Daoy (cell line): ENCODE data around the gene GALNT12. TPM values are rescaled to one million over a fixed set of nuclear protein-coding genes. Genes with fewer than 3 reads are reported as not detected.

Source experiments
- DNase-seq: peaks from one replicate; pipeline ENCODE4 v3.0.0-alpha.2; 2015; ENCODE audit warnings: low read depth
- total RNA-seq: library from RNA; depleted of rRNA; stranded (reverse); fragments of >200 nt; shearing (Covaris generic); gene quantifications from 2 replicates; pipeline ENCODE4 v1.2.3, GENCODE V29; 2014

The GALNT12 gene
- total RNA-seq, 1 experiment from 2014 or later = 5.3 TPM

DNA sequence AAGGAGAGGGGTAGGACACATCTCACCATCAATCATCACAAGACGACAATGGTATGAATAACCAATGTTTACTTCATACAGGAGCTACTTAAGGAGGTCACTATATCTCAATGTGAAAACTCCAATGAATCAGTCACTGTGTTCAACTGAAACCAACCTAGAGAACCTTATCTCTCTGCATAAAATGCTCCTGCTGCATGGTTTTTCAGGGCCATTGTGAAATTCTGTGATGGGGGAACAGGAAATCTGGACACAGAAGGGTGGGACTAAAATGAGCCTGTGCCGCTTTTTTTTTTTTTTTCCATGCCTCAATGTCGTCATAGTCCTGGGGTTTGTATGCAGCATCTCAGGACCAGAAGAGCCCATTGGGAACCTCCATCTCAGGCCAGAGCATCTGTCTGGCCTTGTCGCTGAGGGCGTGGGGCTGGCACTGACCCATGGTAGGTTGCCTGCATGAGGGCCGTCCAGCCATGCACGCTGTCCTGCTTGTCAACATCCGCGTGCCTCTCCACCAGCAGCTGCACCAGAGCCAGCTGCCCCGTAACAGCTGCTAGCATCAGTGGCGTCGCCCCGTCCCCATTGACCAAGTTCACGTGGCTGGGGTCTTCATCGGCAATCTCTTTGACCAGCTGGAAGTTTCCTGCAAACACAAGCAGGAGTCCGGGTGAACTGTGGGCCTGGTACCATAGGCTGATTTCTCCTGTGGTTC, 23.8 kb upstream of the GALNT12 start:
- DNase-seq = no peak

DNA sequence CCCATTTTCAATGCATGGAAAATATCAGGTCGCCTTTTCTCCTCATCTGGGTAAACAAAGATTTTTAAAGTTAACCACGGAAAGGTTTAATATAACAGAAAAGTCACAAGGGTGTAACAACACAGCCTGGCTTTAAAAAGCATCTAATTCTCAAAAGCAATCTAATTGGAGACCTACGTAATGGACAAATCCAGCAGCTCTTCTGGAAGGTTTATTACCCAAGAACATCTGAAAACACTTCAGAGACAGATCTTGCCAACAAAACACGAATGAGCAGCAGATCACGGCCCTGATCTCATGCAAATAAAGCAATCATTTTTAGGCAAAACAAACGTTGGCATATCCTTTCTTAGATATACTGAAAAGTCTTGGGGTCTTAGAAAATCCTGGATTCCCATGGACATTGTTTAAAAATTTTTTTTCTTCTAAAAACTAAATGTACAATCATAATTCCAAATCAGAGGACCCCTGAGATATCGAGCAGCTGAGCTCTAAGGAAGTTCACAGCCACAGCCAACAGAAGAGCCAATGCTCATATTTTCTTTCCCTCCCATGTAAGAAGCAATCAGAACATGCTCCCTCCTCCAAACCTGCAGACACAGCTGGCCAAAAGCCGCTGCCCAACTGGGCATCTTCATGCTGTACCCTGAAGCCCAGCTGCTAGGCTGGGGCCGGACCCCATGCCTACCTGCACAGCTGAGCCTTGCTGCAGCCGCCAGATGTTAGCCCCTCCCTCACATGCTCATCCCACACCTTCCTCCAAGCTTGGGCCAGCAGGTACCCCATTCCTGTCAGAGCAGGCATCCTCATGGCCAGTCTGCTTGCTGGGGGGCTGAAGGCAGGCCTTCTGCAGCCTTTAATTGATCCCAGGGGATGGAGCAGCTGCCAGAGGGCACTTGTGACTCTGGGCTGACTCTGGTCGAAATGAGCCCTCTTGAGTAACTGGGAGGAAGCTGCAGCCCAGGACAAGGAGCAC, 22.4 kb upstream of the GALNT12 start:
- no peak for DNase-seq

DNA sequence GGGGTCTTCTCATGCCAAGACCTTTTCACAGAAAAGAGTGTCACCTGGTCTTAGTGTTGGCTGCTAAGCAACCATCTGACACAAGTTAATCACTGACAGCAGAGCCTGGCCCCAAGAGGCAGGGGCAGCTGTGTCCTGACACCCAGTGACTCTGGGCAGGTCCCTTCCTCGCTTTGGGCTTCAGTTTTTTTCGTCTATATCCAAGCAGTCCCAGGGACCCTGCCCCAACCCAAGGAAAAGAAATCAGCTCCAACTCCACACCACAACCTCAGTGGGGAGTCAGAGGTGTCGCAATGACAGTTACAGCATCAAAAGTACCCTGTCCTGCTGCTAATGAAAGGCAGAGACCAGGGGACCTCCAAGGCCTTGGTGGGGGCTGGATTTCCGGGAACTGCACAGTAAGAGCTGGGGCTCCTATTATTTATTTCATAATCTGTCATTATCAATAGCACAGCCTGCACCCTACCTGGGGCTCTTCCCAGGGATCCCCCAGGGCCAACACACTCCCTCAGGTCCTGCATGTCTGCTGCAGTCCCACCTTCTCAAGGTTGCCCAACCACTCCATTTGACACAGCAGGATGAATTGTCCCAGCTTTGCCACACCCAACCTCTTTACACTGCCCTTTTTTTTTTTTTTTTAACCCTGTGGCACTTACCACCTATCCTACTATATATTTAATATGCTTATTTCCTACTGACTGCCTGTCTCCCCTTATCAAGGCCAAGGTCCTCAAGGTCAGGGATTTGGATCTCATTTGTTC, 20.5 kb upstream of the GALNT12 start:
- DNase-seq = no peak

DNA sequence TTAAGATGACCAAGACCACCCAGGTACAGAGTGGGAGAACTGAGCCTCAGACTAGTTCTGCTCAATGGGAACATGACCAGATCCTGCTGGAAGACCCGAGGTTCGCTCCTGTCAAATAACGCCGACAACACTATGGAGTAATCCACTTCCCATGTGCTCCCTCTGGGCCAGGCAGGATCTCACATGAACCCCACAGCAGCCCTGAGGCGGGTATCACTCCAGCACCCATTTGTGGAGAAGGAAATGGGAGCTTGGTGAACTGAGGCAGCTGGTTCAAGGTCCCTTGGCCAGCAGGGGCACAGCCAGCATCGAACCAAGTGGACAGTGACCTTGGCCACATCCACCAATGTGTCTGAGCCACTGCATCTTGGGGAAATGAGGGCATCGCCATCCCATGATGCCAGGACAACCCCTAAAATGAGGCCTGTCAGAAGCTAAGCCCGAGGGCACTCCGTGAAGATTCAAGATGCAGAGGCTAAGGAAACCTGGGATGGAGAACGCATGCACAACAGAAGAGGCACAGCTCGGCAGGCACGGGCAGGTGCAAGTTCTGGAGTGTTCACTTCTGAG, 19.6 kb upstream of the GALNT12 start:
- no peak for DNase-seq

GRCh38 chr9:98789483-98790133, 17.9 kb upstream of the GALNT12 start:
- DNase-seq = no peak

DNA sequence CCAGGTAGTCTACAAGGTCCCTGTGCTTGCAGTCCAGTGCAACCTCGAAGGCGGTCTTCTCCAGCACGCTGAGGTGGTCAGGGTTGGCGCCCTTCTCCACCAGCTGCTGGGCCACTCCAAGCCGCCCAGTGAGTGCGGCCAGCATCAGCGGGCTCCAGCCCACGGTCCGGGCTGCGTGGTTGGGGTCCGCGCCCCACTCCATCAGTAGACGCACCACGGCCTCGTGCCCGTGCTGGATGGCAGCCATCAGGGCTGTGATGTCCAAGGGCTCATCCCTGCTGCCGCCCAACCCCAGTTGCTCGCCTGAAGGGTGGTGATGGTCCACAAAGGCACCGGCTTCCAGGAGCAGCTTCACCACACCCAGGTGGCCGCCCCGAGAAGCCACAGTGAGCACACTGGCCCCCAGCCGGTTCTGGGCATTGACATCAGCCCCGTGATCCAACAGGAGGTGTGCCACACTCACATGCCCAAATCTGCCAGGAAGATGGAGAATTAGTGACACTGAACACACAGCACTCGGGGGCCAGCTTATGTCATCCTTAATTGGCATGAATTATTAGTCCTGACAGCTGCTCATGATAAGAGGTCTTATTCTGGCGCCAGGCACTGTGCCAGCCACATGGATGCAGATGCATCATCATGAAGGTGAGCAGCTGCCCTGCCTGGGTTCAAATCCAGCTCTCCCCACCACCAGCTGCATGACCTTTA, 17.2 kb upstream of the GALNT12 start:
- peak; percentile 66 for DNase-seq

GRCh38 chr9:98790842-98791607, 16.4 kb upstream of the GALNT12 start:
- peak; percentile 98 for DNase-seq

- peak; percentile 31 for DNase-seq
Observed at GRCh38 chr9:98791608-98792490, 15.6 kb upstream of the GALNT12 start.

- DNase-seq = no peak
Observed at GRCh38 chr9:98793031-98793430, 14.4 kb upstream of the GALNT12 start.

DNA sequence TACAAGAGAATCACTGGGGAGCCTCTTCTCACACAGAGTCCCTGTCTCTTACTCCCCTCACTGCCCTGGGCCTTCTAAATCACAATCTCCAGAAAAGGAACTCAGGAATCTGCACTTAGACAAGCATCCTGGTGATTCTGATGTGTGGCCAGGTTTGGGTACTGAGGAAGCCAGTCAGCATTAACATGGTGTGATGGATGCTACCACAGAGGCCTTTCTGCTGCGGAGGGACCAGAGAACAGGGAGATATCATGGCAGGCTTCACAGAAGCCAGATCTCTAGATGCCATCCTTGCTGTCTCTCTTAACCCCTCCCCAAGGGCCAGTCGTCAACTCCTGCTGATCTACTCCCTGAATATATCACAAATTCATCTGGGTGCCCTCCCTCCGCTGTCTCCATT, 12.7 kb upstream of the GALNT12 start:
- no peak for DNase-seq

GRCh38 chr9:98795295-98795955, 12.0 kb upstream of the GALNT12 start:
- DNase-seq = no peak

GRCh38 chr9:98795970-98796363, 11.5 kb upstream of the GALNT12 start:
- peak; percentile 48 for DNase-seq

DNA sequence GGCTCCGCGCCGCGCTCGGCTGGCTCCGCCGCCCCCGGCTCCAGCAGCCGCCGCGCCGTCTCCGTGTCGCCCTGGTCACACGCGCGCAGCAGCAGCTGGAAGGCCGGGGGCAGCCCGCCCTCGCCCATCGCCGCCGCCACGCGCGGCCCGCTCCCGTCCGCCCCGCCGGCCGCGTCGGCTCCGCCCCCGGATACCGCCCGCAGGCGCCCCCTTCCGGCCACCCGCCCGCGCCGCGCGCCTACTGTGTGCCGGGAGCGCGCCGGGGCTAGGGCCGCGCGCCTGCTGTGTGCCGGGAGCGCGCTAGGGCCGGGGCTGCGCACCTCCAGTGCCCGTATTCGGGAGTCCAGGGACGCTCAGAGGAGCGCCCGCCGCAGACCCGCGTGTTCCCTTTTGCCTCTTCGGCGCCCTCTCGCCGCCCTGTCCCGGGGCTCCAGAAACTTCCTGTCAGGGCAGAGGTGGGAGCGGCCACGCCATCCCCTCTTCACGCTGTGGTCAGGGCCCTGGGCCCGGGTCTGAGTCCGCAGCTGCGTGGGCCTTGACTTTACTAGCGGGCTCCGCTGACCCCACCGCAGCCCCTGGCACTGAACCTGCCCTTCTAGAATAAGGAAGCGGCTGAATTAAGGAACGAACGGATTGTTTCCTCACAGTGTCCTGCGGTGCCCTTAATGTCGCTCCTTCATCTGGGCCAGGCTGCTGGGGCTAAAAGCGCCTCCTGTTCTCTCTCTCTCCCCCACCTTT, 10.9 kb upstream of the GALNT12 start, which contains the start of gene ANKS6:
ANKS6 (minus strand) TSS at position 192 of the 738 bp plus-strand sequence; CDS start at position 128, 64 bp downstream.
- DNase-seq = peak; percentile 90

DNA sequence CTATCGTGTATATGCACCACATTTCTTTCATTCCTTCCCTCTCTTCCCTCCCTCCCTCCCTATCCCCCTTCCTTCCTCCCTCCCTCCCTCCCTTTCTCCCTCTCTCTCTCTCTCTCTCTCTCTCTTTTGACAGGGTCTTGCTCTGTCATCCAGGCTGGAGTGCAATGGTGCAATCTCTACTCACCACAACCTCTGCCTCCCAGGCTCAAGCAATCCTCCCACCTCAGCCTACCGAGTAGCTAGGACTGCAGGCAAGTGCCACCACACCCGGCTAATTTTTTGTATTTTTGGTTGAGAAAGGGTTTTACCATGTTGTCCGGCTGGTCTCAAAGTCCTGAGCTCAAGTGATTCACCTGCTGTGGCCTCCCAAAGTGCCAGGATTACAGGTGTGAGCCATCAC, 10.0 kb upstream of the GALNT12 start:
- DNase-seq = no peak

- no peak for DNase-seq
Observed at GRCh38 chr9:98798254-98798653, 9.2 kb upstream of the GALNT12 start.

- DNase-seq = no peak
Observed at GRCh38 chr9:98801561-98801960, 5.9 kb upstream of the GALNT12 start.

GRCh38 chr9:98801969-98802371, 5.5 kb upstream of the GALNT12 start:
- no peak for DNase-seq
